Measurements from ENCODE around the gene ABCF3.
"Not testable (repeated sequence)": the region's sequence is repeated elsewhere in the genome, so short reads cannot be mapped to it uniquely, and the experiment has no call there.

ABCF3 gene, protein sequence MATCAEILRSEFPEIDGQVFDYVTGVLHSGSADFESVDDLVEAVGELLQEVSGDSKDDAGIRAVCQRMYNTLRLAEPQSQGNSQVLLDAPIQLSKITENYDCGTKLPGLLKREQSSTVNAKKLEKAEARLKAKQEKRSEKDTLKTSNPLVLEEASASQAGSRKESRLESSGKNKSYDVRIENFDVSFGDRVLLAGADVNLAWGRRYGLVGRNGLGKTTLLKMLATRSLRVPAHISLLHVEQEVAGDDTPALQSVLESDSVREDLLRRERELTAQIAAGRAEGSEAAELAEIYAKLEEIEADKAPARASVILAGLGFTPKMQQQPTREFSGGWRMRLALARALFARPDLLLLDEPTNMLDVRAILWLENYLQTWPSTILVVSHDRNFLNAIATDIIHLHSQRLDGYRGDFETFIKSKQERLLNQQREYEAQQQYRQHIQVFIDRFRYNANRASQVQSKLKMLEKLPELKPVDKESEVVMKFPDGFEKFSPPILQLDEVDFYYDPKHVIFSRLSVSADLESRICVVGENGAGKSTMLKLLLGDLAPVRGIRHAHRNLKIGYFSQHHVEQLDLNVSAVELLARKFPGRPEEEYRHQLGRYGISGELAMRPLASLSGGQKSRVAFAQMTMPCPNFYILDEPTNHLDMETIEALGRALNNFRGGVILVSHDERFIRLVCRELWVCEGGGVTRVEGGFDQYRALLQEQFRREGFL

DNA sequence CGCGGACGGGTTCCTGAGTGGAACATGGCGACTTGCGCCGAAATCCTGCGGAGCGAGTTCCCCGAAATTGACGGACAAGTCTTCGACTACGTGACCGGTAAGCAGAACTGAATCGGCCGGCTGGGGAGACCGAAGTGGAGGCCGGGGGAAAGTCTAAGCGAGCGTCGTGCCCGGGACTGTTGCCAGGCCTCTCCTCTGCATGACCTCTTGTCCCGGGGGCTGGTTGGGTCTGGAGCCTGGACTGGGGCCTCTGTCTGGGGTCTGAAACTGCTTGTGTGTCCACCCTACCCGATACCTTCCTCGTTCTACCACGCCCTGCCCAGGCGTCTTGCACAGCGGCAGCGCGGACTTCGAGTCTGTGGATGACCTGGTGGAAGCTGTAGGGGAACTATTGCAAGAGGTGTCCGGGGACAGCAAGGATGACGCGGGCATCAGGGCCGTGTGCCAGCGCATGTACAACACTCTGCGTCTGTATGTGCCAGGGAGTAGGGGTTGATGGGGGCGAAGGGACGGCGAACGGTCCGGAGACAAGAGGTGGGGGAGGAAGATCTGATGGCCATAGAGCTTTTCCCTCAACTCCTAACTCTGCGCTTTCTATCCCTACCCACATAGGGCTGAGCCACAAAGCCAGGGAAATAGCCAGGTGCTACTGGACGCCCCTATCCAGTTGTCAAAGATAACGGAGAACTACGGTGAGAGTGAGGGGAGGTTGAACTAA is at the start of gene ABCF3:
ABCF3 (plus strand) TSS at position 16 of the 718 bp plus-strand sequence; CDS start at position 25, 9 bp downstream.
- DNase-seq: no peak

DNA sequence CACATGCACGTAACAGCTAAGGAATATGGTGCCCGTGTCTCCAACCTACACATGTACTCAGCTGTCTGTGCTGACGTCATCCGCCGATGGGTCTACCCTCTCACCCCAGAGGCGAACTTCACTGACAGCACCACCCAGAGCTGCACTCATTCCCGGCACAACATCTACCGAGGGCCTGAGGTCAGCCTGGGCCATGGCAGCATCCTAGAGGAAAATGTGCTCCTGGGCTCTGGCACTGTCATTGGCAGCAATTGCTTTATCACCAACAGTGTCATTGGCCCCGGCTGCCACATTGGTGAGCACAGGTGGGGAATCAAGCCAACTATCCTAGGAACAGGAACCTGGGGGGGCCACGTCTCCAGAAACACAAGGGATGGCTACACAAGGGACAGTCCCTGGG is 45.6 kb upstream of the ABCF3 start:
- DNase-seq: no peak

DNA sequence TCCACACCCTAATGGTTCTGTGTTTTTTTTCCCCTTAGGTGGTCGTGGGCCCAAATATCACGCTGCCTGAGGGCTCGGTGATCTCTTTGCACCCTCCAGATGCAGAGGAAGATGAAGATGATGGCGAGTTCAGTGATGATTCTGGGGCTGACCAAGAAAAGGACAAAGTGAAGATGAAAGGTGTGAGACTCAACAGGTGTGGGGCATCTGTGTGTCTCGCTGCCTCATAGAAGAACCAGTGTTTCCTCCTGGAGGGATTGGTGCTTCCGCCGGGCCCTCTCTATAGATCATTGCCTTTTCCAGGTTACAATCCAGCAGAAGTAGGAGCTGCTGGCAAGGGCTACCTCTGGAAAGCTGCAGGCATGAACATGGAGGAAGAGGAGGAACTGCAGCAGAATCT is 43.8 kb upstream of the ABCF3 start:
- DNase-seq: no peak

DNA sequence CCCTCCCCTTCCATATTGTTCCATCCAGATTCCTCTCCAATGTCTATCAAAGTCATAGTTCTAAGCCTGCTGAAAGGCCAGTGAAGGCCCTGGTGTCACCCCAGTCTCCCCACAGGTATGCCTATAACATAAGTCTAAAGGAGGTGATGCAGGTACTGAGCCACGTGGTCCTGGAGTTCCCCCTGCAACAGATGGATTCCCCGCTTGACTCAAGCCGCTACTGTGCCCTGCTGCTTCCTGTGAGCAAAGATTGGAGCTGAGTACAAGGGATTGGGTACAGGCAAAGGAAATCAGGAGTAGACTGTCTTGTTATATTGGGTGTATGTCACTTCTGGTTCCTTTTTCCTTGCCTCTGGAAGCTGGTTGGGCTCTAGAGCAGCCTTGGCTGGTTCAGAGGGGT is 42.7 kb upstream of the ABCF3 start:
- no peak for DNase-seq

DNA sequence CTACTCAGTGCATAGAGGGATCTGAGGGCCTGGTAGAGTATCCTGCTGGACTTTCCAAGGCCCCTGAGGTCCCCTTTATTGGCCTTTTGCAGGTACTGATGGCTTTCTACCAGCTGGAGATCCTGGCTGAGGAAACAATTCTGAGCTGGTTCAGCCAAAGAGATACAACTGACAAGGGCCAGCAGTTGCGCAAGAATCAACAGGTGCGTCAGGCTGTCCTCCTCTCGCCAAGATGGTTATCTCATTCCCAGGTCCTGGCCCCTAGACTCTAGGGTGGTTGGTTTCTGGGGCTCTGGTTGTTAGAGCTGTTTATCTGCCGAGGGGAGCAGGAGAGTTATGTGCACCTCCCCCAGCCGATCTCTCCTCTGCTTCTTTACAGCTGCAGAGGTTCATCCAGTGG is 41.5 kb upstream of the ABCF3 start:
- no peak for DNase-seq

DNA sequence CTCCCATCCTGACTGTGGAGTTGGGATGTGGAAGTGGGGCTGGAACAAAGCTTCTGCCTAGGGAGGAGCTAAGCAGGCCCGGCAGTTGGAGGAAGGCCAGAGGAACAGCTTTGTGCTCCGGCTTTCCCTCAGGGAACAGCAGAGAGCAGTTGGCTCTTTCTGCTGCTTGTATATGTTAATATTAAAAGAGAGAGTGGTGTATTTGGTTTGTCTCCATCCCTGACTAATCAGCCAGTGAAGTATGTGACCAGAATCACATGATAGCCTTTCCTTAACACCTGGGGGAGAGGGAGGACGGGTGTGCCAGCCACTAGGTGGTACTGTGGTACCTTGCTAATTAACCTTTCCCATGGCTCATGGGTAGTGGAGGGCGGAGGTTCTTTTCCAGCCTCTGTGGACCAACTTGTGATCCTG is 40.9 kb upstream of the ABCF3 start:
- DNase-seq: peak; percentile 24

DNA sequence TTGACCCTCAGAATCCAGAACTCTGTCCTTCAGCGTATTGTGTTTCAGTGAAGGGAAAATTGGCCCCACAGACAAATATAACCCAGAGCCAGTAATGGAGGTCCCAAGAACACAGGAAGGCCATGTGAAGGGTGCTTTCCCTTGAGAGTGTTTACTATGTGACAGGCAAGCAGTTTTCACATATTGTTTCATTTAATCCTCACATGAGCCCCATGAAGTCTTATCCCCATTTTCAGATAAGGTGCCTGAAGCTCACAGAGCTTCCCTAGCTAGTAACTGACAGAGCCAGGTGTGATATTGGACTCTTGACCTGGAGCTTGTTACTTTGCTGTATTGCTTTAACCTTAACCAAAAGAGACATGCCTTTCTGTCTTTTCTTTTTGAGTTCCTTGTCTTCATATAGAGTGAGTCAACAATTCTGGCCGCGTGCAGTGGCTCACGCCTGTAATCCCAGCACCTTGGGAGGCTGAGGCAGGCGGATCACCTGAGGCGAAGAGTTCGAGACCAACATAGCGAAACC is 40.2 kb upstream of the ABCF3 start:
- no peak for DNase-seq

DNA sequence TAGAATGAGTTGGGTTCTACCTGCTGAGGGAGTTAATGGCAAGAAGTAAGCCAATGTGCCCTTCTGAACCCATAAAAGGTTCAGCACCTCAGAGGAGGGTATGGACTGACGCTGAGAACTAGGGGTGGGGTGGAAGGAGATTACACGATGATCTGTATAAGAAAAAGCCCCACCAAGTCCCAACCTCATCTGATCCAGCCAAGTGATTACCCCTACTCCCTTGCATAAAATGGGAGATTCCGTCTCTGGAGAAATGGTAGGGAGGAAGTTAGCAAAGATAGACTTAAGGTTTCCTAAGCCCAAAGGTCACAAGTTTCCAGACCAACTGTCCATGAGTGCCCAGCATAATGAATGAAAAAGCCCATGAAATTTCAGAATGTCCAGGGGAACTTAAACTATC is 37.9 kb upstream of the ABCF3 start:
- DNase-seq: no peak

DNA sequence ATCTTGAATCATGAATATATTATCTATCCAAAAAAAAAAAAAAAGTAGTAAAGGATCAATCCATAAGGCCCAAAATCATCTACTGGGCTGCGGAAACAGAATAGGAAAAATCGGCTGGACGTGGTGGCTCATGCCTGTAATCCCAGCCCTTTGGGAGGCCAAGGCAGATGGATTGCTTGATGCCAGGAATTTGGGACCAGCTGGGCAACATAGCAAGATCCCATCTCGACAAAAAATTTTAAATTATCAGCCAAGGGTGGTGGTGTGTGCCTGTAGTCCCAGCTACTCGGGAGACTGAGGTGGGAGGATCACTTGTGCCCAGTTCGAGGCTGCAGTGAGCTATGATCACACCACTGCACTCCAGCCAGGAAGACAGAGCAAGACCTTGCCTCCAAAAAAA is 36.9 kb upstream of the ABCF3 start:
- no peak for DNase-seq

DNA sequence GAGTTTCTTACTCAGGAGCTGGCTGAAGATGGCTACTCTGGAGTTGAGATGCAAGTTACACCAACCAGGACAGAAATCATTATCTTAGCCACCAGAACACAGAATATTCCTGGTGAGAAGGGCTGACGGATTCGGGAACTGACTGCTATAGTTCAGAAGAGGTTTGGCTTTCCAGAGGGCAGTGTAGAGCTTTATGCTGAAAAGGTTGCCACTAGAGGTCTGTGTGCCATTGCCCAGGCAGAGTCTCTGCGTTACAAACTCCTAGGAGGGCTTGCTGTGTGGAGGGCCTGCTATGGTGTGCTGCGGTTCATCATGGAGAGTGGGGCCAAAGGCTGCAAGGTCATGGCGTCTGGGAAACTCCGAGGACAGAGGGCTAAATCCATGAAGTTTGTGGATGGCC is 36.2 kb upstream of the ABCF3 start:
- not testable (repeated sequence) for DNase-seq

DNA sequence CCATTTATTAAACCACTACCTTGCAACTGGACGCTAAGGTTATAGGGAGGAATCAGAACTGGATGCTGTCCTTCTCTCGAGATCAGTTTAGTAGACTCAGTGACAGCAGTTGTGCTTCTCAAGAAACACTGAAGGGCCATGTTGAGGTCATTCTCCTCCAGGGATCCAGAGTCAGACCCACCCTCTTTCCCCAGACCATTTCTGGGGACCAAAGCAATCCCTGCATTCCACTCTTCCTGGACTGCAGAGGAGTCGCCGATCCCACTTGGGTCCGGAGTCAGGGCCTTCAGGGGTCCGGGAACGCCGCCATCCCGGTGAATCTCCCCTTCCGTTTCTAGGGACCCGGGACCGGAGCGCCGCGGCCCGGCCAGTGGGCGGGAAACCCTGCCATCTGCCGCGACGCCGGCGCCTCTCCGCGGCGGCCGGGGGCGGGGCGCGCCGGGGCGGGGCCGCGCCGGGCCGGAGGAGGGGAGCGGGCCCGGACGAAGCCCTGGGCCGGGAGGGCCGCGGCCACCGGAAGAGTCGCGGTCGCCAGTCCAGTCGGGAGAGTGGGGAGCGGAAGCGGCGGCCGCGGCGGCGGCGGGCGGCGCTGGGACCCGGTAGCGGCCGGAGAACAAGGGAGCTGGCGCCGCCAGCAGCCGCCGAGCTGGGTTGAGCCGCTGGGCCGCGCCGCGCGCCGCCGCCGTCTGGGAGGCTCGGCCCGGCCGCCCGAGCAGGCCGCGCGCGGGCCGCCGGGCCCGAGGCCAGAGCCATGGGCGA is 30.9 kb upstream of the ABCF3 start, which contains the start of gene DVL3:
DVL3 (plus strand) TSS at position 493 of the 759 bp plus-strand sequence; CDS start at position 752, 259 bp downstream.
- DNase-seq: peak; percentile 58

DNA sequence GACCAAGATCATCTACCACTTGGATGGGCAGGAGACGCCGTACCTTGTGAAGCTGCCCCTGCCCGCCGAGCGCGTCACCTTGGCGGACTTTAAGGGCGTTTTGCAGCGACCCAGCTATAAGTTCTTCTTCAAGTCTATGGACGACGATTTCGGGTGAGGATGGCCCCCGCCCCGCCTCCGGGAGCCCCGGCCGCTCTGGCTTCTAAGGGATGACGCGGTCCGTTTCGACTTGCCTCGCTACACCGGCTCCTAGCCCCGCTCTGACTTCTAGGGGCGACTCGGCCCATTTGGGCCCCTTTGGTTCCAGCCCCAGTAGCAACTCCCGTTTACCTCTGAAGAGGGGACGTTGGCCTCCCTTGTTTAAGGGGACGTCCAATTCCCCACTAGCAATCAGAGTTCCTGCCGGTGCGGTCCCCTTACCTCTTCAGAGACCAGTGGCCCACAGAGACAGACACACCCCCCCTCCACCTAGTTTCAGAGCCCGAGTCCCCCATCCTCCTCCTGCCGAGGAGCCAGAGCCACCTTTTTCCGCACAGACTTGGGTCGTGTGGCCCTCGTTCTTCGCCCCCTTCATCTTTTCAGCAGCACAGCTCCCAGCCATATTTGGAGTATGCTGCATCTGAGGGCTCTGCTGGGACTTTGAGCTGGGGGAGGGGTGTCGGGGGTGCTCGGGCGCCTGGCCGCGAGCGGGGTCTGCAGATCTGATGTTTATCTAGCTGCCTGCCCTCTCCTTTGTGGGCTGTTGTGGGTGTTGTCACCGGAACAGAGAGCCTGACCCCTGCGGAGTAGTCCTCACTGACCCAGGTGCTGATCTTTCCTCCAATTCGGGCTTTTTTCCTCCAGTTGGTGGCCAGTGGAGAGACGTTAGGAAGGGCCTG is 30.1 kb upstream of the ABCF3 start:
- peak; percentile 73 for DNase-seq

DNA sequence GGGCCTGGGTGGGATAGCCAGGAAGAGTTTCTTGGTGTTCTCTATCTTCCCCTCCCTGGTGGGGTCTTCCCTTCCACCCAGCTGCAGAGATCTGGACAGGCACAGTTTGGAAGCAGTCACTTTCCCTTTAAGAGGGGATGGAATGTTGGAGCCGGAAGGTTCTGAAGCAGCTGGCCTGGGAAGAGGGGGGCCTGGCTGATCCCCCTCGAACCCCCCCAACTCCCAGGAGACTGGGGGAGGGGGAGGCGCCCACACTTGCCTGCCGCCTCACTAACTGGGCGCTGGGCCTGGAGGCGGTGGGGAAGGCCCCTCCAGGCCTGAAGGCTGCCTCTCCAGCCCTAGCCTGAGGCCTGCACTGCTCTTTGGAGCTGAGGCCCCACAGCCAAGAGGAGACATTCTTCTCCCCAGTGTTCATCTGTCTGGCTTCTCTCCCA is 29.5 kb upstream of the ABCF3 start:
- no peak for DNase-seq

DNA sequence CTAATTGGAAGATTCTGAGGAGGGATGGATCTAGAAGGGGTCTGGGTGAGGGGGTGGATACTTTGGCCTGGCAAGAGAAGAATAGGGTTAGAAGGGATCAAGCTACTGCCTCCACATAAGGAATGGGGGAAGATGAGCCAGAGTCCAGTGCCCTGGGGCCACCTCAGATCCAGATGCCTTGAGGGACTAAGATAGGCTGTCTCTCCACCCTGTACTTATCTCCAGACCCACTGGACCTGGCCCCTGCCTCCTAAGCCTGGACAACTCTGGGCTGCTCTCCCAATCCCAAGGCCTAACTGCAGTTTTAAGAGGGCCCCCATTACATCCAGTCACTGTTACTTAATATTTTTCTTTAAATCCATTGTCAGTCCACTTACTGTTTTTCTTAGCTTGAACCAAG is 28.8 kb upstream of the ABCF3 start:
- no peak for DNase-seq

DNA sequence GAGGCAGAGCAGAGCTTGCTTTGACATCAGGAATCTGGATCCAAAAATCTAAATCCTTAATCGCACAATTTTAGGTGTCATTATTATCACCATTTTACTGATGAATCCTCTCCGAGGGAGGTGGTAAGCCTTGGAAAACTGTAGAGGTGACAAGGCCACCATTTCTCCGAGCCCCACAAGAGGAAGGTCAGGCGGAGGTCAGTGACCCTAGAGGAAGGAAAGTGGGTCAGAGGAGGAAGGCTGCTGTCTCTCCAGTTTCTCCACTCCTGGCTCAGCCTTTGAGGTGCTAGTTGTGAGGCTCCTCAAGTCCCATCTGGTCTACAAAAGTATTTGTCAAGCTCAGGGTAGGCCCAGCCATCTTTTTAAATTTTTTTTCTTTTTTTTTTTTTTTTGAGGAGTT is 27.6 kb upstream of the ABCF3 start:
- no peak for DNase-seq

DNA sequence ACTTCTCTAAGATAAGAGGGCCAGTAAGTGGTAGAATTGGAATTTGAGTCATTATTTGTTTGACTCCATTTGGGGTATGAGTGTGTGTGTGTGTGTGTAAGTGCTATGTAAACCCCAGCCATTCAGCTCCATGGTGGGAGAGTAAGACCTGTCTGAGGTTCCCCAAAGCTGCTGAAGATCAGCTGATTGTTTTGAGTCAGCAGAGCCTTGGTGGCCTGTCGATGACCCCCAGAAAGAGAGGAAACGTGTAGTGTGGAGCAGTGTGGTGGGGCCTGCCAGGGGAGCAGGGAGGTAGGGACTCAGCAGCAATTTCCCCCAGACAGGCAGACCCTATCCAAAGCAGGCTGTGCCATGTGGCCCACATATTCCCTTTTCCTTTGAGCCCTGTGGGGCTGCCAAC is 25.5 kb upstream of the ABCF3 start:
- no peak for DNase-seq

DNA sequence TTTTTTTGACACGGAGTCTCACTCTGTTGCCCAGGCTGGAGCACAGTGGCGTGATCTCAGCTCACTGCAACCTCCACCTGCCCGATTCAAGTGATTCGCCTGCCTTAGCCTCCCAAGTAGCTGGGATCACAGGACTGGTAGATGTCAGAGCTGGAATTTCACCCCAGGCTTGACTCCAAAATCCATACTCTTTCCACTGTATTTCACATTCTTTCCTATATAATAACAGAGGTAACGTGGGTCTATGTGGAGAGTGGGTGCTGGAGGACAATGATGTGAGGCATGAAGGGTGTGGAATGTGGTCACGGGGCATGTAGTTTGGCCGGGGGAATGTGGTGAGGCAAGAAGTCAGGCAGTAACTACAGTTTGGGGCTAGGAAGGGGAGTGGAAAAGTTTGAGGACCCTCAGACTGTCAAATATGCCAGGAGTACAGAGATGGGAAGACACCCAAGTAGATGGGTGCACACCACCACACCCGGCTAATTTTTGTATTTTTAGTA is 23.4 kb upstream of the ABCF3 start:
- DNase-seq: not testable (repeated sequence)

DNA sequence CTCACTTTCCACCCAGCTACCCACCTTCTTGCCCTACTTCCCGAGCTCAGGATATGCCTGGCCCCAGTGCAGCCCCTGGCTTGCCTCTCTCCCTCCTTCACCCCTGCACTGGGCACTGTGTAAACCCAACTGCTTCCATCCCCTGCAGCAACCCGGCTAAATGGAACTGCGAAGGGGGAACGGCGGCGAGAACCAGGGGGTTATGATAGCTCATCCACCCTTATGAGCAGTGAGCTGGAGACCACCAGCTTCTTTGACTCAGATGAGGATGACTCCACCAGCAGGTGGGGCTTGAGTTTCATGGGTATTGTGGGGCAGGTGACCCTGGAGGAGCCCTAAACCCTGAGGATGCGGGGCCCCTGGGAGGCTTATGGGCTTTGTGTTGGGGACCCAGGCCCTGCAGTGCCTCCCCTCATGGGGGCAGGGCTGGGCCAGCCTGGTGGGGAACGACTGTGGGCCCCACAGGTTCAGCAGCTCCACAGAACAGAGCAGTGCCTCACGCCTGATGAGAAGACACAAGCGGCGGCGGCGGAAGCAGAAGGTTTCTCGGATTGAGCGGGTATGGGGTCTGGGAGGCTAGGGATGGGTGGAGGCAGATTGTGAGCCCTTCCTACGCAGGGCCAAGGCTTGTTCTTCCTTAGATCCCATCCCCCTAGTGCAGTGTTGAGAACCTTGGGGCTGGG is 21.2 kb upstream of the ABCF3 start:
- no peak for DNase-seq

DNA sequence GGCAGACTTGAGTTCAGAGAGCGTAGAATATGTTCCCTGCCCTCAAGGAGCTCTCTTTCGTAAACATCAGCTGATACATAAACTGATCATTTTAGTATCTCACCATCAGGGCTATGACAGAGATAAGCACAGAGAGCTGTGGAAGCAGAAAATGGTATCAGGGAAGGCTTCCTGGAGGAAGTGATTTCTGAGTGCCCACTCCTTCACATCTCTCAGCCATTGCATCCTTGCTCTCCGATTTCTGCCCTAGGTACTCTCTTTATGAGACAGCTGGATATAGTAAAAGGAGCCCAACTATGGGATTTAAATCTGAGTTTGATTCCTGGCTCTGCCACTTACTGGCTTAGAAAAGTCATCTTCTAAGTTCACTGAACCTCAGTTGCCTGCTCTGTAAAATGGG is 20.5 kb upstream of the ABCF3 start:
- DNase-seq: no peak

DNA sequence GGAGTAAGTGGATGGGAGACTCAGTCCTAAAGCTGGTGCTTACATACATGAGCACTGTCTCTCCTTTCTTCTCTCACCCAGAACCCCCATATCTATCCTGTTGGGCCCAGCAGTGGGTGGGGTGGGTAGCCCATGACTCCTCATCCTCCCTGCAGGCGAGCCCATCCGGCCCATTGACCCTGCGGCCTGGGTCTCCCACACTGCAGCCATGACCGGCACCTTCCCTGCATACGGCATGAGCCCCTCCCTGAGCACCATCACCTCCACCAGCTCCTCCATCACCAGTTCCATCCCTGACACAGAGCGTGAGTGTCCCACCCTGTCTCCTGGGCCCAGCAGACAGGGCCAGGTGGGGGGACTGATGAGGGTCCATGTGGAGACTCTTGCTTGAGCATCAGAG is 19.3 kb upstream of the ABCF3 start:
- no peak for DNase-seq

DNA sequence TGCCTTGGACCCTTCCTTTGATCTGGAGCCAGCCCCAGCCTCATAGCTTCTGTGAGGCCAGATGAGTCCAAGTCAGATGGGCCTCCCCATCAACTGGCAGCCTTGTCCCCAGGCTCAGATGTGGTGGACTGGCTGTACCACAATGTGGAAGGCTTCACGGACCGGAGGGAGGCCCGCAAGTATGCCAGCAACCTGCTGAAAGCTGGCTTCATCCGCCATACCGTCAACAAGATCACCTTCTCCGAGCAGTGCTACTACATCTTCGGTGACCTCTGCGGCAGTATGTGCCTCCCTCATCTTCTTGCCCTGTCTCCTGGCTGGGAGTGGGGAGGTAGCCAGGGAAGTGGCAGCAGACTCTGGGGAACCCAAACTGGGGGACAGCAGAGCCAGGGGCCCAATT is 18.2 kb upstream of the ABCF3 start:
- DNase-seq: no peak

Measured in stimulated activated CD4-positive, alpha-beta T cell treated with anti-CD3 and anti-CD28 coated beads, Interleukin-15, amount 100 ng/mL, for 24 hours (primary cell).